H1 (cell line): ENCODE results near the gene CNR1. TPM values are rescaled to one million over a fixed set of nuclear protein-coding genes. Genes with fewer than 3 reads are reported as not detected.

Experiments
- CTCF ChIA-PET: fragments of 300-600 bp; sonication (Branson Sonifier 250); formaldehyde crosslinking; loops from one replicate; lab custom pipeline; 2021; ENCODE audit not compliant: partially characterized antibody; lab: Charles Lee
- POLR2A ChIA-PET: fragments of 300-600 bp; sonication (Branson Sonifier 250); formaldehyde crosslinking; loops from one replicate; lab custom pipeline; 2021; ENCODE audit warnings: inconsistent platforms; ENCODE audit not compliant: partially characterized antibody; lab: Charles Lee
- DNase-seq, 2 experiments: peaks; one replicate each; pipeline versions ENCODE4 v3.0.0 to v3.0.0-alpha.2; 2010 to 2022; ENCODE audit warnings: low spot score in 2 of 2, low read depth in 1 of 2, mixed read lengths in 1 of 2
- FAIRE-seq: peaks from 2 replicates; lab custom pipeline; 2011; peaks lifted over from hg19 to GRCh38; lab: Jason Lieb, UNC
- H2AFZ ChIP-seq: 2 replicates; pipeline ENCODE4 v1.8.1; 2012; ENCODE audit warnings: low read length, inconsistent platforms
- H2AK5ac ChIP-seq: 2 replicates; pipeline ENCODE4 v1.6.1; 2013; ENCODE audit warnings: low read depth, low read length
- H2BK120ac ChIP-seq: replicated peaks from 2 replicates; pipeline ENCODE3; 2013; ENCODE audit warnings: low read depth, low read length, inconsistent platforms
- H2BK12ac ChIP-seq: 2 replicates; pipeline ENCODE4 v1.6.1; 2013; ENCODE audit warnings: low read depth, low read length
- H2BK15ac ChIP-seq: 2 replicates; pipeline ENCODE4 v1.6.1; 2013; ENCODE audit warnings: low read length
- H2BK20ac ChIP-seq: 2 replicates; pipeline ENCODE4 v1.6.1; 2013; ENCODE audit warnings: low read length
- H2BK5ac ChIP-seq: 2 replicates; pipeline ENCODE4 v1.6.1; 2013; ENCODE audit warnings: low read depth, low read length
- H3K14ac ChIP-seq: 2 replicates; pipeline ENCODE4 v1.6.1; 2013; ENCODE audit warnings: inconsistent platforms; ENCODE audit not compliant: insufficient read length
- H3K18ac ChIP-seq: 2 replicates; pipeline ENCODE4 v1.6.1; 2013; ENCODE audit warnings: low read length; ENCODE audit errors: extremely low read depth
- H3K23ac ChIP-seq: 2 replicates; pipeline ENCODE4 v1.6.1; 2013; ENCODE audit warnings: inconsistent platforms; ENCODE audit not compliant: insufficient read length
- H3K23me2 ChIP-seq: 2 replicates; pipeline ENCODE4 v1.6.1; 2013; ENCODE audit warnings: low read depth, low read length
- H3K27ac ChIP-seq: 2 replicates; pipeline ENCODE4 v1.6.1; 2011; ENCODE audit warnings: low read depth, low read length, inconsistent platforms
- H3K27me3 ChIP-seq, 4 experiments: replicated peaks in 1 of 4; 1 replicate in 1 of 4; 2 replicates in 3 of 4; pipeline versions ENCODE4 v1.6.1 to v1.8.1; 2011 to 2013; ENCODE audit warnings: low read length in 3 of 4, mild to moderate bottlenecking in 3 of 4, inconsistent platforms in 2 of 4, mixed read lengths in 2 of 4, moderate library complexity in 1 of 4; ENCODE audit not compliant: control insufficient read depth in 3 of 4, insufficient read depth in 3 of 4; ENCODE audit errors: extremely low read depth in 1 of 4
- H3K36me3 ChIP-seq, 4 experiments: 2 replicates each; pipeline versions ENCODE4 v1.6.1 to v1.8.1; 2011 to 2013; ENCODE audit warnings: mild to moderate bottlenecking in 4 of 4, low read length in 3 of 4, moderate library complexity in 2 of 4, control low read depth in 1 of 4, inconsistent platforms in 1 of 4; ENCODE audit not compliant: insufficient read depth in 4 of 4, control insufficient read depth in 2 of 4
- H3K4ac ChIP-seq: replicated peaks from 2 replicates; pipeline ENCODE3; 2013; ENCODE audit warnings: low read length, low read depth, mixed read lengths, inconsistent platforms; ENCODE audit not compliant: insufficient read length
- H3K4me1 ChIP-seq, 4 experiments: replicated peaks in 1 of 4; 1 replicate in 1 of 4; 2 replicates in 3 of 4; pipeline versions ENCODE4 v1.6.1 to v1.8.1; 2011 to 2013; ENCODE audit warnings: low read length in 3 of 4, inconsistent platforms in 2 of 4, mixed read lengths in 1 of 4; ENCODE audit not compliant: insufficient read depth in 4 of 4, control insufficient read depth in 3 of 4
- H3K4me2 ChIP-seq, 2 experiments: 2 replicates each; pipeline versions ENCODE4 v1.6.1 to v1.8.1; 2011 to 2013; ENCODE audit warnings: low read depth in 2 of 2, low read length in 2 of 2, control low read depth in 1 of 2, inconsistent platforms in 1 of 2, mild to moderate bottlenecking in 1 of 2; ENCODE audit not compliant: insufficient read depth in 1 of 2
- H3K4me3 ChIP-seq, 4 experiments: fragments of 200-600, 300-600 bp in 1 of 4; sonication (generic), shearing (Covaris generic), sonication (Bioruptor Twin) in 1 of 4; 2 replicates each; pipeline versions ENCODE4 v1.5.1 to v1.8.1; 2011 to 2016; ENCODE audit warnings: low read length in 4 of 4, low read depth in 3 of 4, control low read depth in 2 of 4, inconsistent platforms in 2 of 4, mild to moderate bottlenecking in 2 of 4, mixed read lengths in 1 of 4, moderate library complexity in 1 of 4; ENCODE audit not compliant: insufficient read depth in 2 of 4; ENCODE audit errors: extremely low read depth in 1 of 4
- H3K56ac ChIP-seq: replicated peaks from 2 replicates; pipeline ENCODE3; 2013; ENCODE audit warnings: low read depth, mild to moderate bottlenecking, mixed read lengths, low read length, inconsistent platforms; ENCODE audit not compliant: insufficient read length
- H3K79me1 ChIP-seq: 2 replicates; pipeline ENCODE4 v1.6.1; 2013; ENCODE audit warnings: low read depth, low read length, control low read depth
- H3K79me2 ChIP-seq, 2 experiments: 2 replicates each; pipeline versions ENCODE4 v1.6.1 to v1.8.1; 2012 to 2013; ENCODE audit warnings: low read length in 2 of 2, mild to moderate bottlenecking in 2 of 2, inconsistent platforms in 1 of 2; ENCODE audit not compliant: insufficient read depth in 2 of 2, control insufficient read depth in 1 of 2
- H3K9ac ChIP-seq, 4 experiments: replicated peaks in 1 of 4; 1 replicate in 1 of 4; 2 replicates in 3 of 4; pipeline versions ENCODE4 v1.6.1 to v1.8.1; 2011 to 2013; ENCODE audit warnings: low read depth in 3 of 4, low read length in 3 of 4, control low read depth in 2 of 4, mild to moderate bottlenecking in 2 of 4, moderate library complexity in 2 of 4, inconsistent platforms in 1 of 4; ENCODE audit errors: extremely low read depth in 1 of 4
- H3K9me3 ChIP-seq, 2 experiments: 2 replicates each; pipeline versions ENCODE4 v1.6.1 to v1.8.1; 2012 to 2013; ENCODE audit warnings: mild to moderate bottlenecking in 2 of 2, moderate library complexity in 2 of 2, control low read depth in 1 of 2, inconsistent platforms in 1 of 2, low read depth in 1 of 2, low read length in 1 of 2, mixed read lengths in 1 of 2; ENCODE audit not compliant: insufficient read depth in 2 of 2
- H4K20me1 ChIP-seq, 2 experiments: replicated peaks in 1 of 2; 2 replicates each; pipeline versions ENCODE3 to v1.8.1; 2011 to 2013; ENCODE audit warnings: inconsistent platforms in 2 of 2, low read length in 2 of 2, mild to moderate bottlenecking in 1 of 2; ENCODE audit not compliant: insufficient read depth in 2 of 2, control insufficient read depth in 1 of 2
- H4K5ac ChIP-seq: 2 replicates; pipeline ENCODE4 v1.6.1; 2013; ENCODE audit warnings: low read length, low read depth, mixed read lengths, inconsistent platforms; ENCODE audit not compliant: insufficient read length
- H4K8ac ChIP-seq: 2 replicates; pipeline ENCODE4 v1.8.0; 2013; ENCODE audit warnings: mild to moderate bottlenecking, moderate library complexity, low read length, inconsistent platforms; ENCODE audit not compliant: insufficient read depth; ENCODE audit errors: extremely low read depth
- H4K91ac ChIP-seq: replicated peaks from 2 replicates; pipeline ENCODE3; 2013; ENCODE audit warnings: low read length, mixed read lengths, inconsistent platforms; ENCODE audit not compliant: insufficient read length
- MAX ChIP-seq: IDR thresholded peaks from 2 replicates; pipeline ENCODE4 v1.6.1; 2012; ENCODE audit warnings: inconsistent platforms
- RNF2 ChIP-seq: fragments of 200-900, 300-1000 bp; sonication (generic); IDR thresholded peaks from 2 replicates; pipeline ENCODE4 v1.7.1; 2016; ENCODE audit warnings: borderline replicate concordance, low read depth, mild to moderate bottlenecking, antibody characterized with exemption, low read length; ENCODE audit not compliant: poor library complexity, severe bottlenecking; ENCODE audit errors: missing control alignments
- RXRA ChIP-seq: IDR thresholded peaks from 2 replicates; pipeline ENCODE4 v1.6.1; 2011; ENCODE audit warnings: low read depth, mild to moderate bottlenecking, low read length, moderate library complexity; ENCODE audit not compliant: insufficient read depth
- SIX5 ChIP-seq: IDR thresholded peaks from 2 replicates; pipeline ENCODE4 v1.6.1; 2011; ENCODE audit warnings: mild to moderate bottlenecking, low read depth, low read length
- SP2 ChIP-seq: IDR thresholded peaks from 2 replicates; pipeline ENCODE4 v1.6.1; 2012; ENCODE audit warnings: mild to moderate bottlenecking, low read length, inconsistent platforms
- WGBS, 2 experiments: shearing (Covaris generic) in 1 of 2; methylation state at CpG; one replicate each; pipeline versions ENCODE4 v1.1.6 to v1.1.7; 2013 to 2015; ENCODE audit warnings: low lambda C conversion rate in 2 of 2, mixed read lengths in 2 of 2, inconsistent platforms in 1 of 2, low coverage in 1 of 2, missing lambda C conversion rate in 1 of 2; ENCODE audit not compliant: insufficient replicate concordance in 2 of 2, insufficient coverage in 1 of 2, insufficient read length in 1 of 2; ENCODE audit errors: extremely low coverage in 1 of 2, missing lambda C conversion rate in 1 of 2; 5-methylcytosine and 5-hydroxymethylcytosine counted together
- polyA plus RNA-seq, 7 experiments: library from polyadenylated mRNA; depleted of rRNA in 3 of 7; stranded (reverse) in 5 of 7; unstranded in 2 of 7; fragments of >200 nt in 5 of 7; fragments of 200-250 nt in 2 of 7; gene quantifications; 1 replicate in 5 of 7; 2 replicates in 1 of 7; 4 replicates in 1 of 7; pipeline versions ENCODE4 v1.2.1 to v1.2.3, GENCODE V29; 2011 to 2013; ENCODE audit warnings: missing spikeins in 2 of 7, mixed read lengths in 2 of 7
- total RNA-seq: library from RNA; stranded (reverse); fragmentation: NEBNext Ultra II Directional; extraction: Animal tissue kit (Norgen Biotek cat#: 25700); gene quantifications from 2 replicates; pipeline ENCODE4 v1.2.1, GENCODE V29; 2021

The CNR1 gene
- total and polyA plus RNA-seq, 2 of the 8 experiments (the other 6 are each of a cell fraction or from before 2014, with no cell fraction given): 0.83 to 3.1 TPM

GRCh38 chr6:88116276-88116675 is 49.9 kb downstream of the CNR1 start:
- 90% methylated on average over 3 of the region's 3 CpGs; no CpG with 5 or more reads in 1 of the 2 experiments for WGBS, 2 experiments
- Histone ChIP-seq H3K9me3 (no peaks in the 10 kb centered on the region), H2BK120ac (no peak overlapping the region), H2BK15ac (no peak overlapping the region), H3K56ac (no peak overlapping the region), H3K27ac (no peak overlapping the region), H3K14ac (no peak overlapping the region), H3K79me1 (no peaks in the 10 kb centered on the region), H2AK5ac (no peak overlapping the region), H3K4me2 (no peak overlapping the region), H3K23me2 (no peaks in the 10 kb centered on the region), H4K91ac (no peak overlapping the region), H3K9ac (no peak overlapping the region), H3K79me2 (no peaks in the 10 kb centered on the region), H3K18ac (no peak overlapping the region), H4K8ac (no peak overlapping the region), H3K4me3 (no peak overlapping the region), H3K27me3 (no peaks in the 10 kb centered on the region), H4K20me1 (no peaks in the 10 kb centered on the region), H3K4ac (no peak overlapping the region), H2BK5ac (no peak overlapping the region), H2BK20ac (no peak overlapping the region), H4K5ac (no peak overlapping the region), H2BK12ac (no peak overlapping the region), H3K4me1 (peaks cover 0 to 5% (median 2%) of the 10 kb centered on the region in 4 experiments; a peak in 2 of 7 replicates), H2AFZ (no peak overlapping the region), H3K36me3 (no peaks in the 10 kb centered on the region), H3K23ac (no peak overlapping the region)
- ChIA-PET POLR2A (no interaction called here), CTCF (no interaction called here)
- FAIRE-seq: no peak
- DNase-seq: no peak
- TF ChIP-seq SIX5: no peak
- TF ChIP-seq RXRA: no peak
- TF ChIP-seq RNF2: no peak
- no peak for TF ChIP-seq SP2
- TF ChIP-seq MAX: no peak
